BE2C (cell line): ENCODE measurements around the gene EWSR1.

Source experiments
- DNase-seq: peaks from one replicate; pipeline ENCODE4 v3.0.0-alpha.2; 2020
- H3K27me3 ChIP-seq: fragments of 250-450 bp; sonication (Bioruptor Pico); 2 replicates; pipeline ENCODE4 v1.5.1; 2020; ENCODE audit warnings: mild to moderate bottlenecking
- H3K36me3 ChIP-seq: fragments of 250-450 bp; sonication (Bioruptor Pico); 2 replicates; pipeline ENCODE4 v1.5.1; 2020; ENCODE audit warnings: mild to moderate bottlenecking
- H3K4me1 ChIP-seq: fragments of 250-450 bp; sonication (Bioruptor Pico); 2 replicates; pipeline ENCODE4 v1.5.1; 2020
- H3K4me3 ChIP-seq: 2 replicates; pipeline ENCODE4 v1.5.1; 2011; ENCODE audit warnings: low read depth, low read length
- H3K9me3 ChIP-seq: fragments of 250-450 bp; sonication (Bioruptor Pico); 2 replicates; pipeline ENCODE4 v1.5.1; 2020
- TF ChIP-seq, protein P1 (sequence below): IDR thresholded peaks from 2 replicates; pipeline ENCODE4 v1.5.1; 2012; ENCODE audit warnings: mild to moderate bottlenecking, low read depth, low read length

EWSR1 gene

DNA sequence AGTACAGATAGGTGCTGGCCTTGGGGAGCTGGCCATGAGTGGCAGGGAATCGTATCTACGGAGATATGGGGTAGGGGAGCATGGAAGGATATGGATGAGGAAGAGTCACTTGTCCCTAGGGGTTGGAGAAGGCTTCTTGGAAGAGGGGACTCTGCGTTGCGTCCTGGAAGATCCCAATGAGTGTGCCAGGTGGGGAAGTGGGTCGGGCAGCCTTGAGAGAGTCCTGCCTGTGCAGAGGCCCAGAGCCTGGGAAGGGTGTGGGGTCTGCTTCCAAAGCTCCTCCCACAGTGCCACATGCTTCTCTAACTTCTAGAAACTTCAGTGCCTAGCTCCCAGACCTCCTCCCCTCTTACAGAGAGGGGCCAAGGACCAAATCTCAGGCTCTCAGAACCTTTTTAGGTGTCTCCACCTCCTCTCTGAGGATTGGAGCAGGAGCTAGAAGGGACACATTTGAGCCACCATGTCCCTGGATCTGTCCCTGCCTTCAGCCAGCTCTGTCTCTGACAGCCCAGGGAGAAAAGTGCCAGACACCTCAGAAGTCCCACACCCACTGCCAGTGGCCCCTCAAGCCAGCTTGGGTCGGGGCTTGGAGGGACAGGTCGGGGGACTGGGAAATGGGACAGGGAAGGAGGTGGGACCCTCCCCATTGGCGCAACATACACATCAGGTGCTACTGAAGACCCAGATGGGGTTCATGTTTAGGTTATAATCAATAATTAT is 11.3 kb upstream of the EWSR1 start:
- TF ChIP-seq, protein P1, sequence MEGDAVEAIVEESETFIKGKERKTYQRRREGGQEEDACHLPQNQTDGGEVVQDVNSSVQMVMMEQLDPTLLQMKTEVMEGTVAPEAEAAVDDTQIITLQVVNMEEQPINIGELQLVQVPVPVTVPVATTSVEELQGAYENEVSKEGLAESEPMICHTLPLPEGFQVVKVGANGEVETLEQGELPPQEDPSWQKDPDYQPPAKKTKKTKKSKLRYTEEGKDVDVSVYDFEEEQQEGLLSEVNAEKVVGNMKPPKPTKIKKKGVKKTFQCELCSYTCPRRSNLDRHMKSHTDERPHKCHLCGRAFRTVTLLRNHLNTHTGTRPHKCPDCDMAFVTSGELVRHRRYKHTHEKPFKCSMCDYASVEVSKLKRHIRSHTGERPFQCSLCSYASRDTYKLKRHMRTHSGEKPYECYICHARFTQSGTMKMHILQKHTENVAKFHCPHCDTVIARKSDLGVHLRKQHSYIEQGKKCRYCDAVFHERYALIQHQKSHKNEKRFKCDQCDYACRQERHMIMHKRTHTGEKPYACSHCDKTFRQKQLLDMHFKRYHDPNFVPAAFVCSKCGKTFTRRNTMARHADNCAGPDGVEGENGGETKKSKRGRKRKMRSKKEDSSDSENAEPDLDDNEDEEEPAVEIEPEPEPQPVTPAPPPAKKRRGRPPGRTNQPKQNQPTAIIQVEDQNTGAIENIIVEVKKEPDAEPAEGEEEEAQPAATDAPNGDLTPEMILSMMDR: no peak
- Histone ChIP-seq H3K4me1 (peaks cover 6% of the 10 kb centered on the region; the same call in 1 of the 2 replicates), H3K9me3 (no peaks in the 10 kb centered on the region), H3K27me3 (no peaks in the 10 kb centered on the region), H3K4me3 (no peak overlapping the region), H3K36me3 (peaks cover 14% of the 10 kb centered on the region; the same call in 1 of the 2 replicates)
- no peak for DNase-seq

DNA sequence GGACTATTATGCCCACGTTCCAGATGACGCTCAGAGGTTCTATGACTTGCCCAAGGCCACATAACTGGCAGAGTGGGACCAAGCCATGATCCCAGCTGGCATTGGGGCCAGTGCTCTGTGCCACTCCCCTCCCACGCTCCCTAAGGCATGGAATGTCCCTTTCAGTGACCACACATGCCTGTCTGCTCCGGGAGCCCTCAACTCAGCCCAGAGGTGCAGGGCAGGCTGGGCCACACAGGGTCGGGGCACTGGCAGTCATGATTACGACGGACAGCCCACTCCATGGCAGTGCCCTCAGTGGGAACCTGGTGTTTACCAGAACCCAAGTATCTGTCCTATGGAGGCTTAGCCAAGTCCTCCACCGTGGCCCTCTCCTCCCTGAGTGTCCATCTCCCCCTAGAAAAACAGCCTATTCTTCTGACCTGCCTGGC is 10.3 kb upstream of the EWSR1 start:
- DNase-seq: no peak
- TF ChIP-seq, protein P1: no peak
- Histone ChIP-seq H3K27me3 (no peaks in the 10 kb centered on the region), H3K36me3 (peaks cover 14% of the 10 kb centered on the region; the same call in 1 of the 2 replicates), H3K4me1 (peaks cover 6% of the 10 kb centered on the region; the same call in 1 of the 2 replicates), H3K9me3 (no peaks in the 10 kb centered on the region), H3K4me3 (no peak overlapping the region)

DNA sequence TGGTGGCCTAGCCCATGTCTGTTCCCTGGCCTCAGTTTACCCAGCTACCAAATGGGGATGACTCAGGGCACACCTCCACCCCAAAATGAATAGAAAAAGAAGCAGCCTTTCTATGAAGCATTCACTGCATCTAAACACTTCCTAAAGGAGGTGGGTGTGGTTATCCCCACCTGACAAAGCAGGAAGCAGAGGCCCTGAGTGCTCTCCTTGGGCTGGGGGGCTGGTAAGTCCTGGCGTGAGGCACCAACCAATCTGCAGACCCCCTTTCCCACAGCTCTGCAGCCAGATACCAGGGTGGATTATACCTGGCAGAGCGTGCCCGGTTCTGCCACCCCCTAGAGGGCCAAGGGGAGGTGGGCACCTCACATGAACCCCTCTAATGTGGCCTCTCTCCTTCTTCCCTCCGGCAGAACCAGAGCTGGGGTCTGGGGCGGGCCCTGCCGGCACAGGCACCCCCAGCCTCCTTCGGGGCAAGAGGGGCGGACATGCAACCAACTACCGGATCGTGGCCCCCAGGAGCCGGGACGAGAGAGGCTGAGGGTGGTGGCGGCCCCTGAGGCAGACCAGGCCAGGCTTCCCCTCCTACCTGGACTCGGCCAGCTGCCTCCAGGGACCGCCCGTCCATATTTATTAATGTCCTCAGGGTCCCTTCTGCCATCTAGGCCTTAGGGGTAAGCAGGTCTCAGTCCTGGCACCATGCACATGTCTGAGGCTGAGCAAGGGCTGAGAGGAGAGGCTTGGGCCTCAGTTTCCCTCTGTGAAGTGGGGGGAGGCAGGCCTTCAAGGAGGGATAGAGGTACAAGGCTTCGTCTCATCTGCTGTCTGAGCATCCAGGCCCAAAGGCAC is 9.4 kb upstream of the EWSR1 start:
- Histone ChIP-seq H3K36me3 (peaks cover 14% of the 10 kb centered on the region; the same call in 1 of the 2 replicates), H3K4me1 (peaks cover 6% of the 10 kb centered on the region; the same call in 1 of the 2 replicates), H3K27me3 (no peaks in the 10 kb centered on the region), H3K9me3 (no peaks in the 10 kb centered on the region), H3K4me3 (no peak overlapping the region)
- no peak for DNase-seq
- TF ChIP-seq, protein P1: no peak

DNA sequence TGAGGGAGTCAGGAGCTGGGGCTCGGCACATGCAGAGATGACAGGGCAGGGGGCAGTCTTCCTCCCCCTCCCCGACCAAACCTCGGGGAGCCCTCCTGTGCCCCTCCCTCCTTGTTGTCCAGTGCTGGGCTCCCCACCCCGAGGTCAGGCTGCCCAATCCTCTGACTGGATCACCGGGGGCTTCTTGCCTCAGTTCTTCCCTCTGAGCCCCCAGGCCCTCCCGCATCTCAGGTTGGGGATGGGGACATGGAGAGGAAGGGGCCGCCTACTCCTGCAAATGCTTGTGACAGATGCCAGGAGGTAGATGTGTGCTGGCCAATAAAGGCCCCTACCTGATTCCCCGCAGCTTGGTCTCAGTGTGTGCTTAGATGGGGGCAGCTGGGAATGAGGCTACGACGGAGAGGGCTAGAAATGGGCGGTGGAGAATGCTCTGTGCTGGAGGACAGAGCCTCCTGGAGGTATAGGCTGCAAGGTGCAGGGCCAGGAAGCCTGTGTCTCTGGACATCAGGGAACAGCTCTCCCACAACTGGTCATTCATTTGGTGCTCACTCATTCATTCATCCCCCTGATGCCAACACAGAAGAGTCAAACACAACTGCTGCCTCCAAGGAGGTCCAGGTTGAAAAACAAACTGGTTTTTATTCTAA is 8.7 kb upstream of the EWSR1 start:
- Histone ChIP-seq H3K4me1 (peaks cover 6% of the 10 kb centered on the region; the same call in 1 of the 2 replicates), H3K4me3 (no peak overlapping the region), H3K36me3 (peaks cover 20% of the 10 kb centered on the region), H3K27me3 (no peaks in the 10 kb centered on the region), H3K9me3 (no peaks in the 10 kb centered on the region)
- TF ChIP-seq, protein P1: peak; percentile 31; the same call in 1 of the 2 replicates
- peak; percentile 28 for DNase-seq

DNA sequence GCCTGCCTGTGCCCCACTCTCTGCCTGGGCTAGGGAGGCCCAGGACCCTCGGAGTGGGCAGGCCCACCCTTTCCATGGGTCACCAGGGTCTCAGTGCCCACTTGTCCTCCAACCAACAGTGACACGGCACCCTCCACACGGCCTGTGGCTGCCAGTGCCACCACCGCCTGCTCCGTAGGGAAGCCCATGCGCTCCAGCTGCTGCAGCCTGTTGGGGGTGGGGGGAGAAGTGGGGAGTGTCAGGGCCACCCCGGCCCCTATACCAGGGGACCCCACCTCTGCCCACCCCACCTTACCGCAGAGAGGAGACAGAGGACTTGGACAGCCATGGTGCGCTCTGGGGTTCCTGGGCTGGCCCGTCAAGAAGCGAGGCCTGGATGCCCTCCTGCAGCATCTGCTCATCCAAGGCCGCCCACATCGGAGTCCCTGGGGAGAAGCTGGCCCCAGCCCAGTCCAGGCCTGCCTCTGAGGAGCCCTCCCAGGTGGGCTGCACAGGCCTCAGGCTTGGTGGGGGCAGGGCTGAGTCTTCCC is 8.0 kb upstream of the EWSR1 start:
- peak; percentile 69 for DNase-seq
- no peaks in the 10 kb centered on the region for H3K27me3 ChIP-seq
- TF ChIP-seq, protein P1: no peak
- H3K4me1 ChIP-seq: peaks cover 6% of the 10 kb centered on the region; the same call in 1 of the 2 replicates
- H3K4me3 ChIP-seq: no peak overlapping the region
- peaks cover 27% of the 10 kb centered on the region for H3K36me3 ChIP-seq
- no peaks in the 10 kb centered on the region for H3K9me3 ChIP-seq
